GM18868 (cell line): ENCODE measurements around the gene SYT1.

Source experiments
- ATAC-seq: cut with Tn5 transposase; IDR thresholded peaks from one replicate; pipeline ENCODE4 v1.9.1; 2021; ENCODE audit warnings: mild to moderate bottlenecking, moderate library complexity; ENCODE audit not compliant: unreplicated experiment

SYT1 gene

DNA sequence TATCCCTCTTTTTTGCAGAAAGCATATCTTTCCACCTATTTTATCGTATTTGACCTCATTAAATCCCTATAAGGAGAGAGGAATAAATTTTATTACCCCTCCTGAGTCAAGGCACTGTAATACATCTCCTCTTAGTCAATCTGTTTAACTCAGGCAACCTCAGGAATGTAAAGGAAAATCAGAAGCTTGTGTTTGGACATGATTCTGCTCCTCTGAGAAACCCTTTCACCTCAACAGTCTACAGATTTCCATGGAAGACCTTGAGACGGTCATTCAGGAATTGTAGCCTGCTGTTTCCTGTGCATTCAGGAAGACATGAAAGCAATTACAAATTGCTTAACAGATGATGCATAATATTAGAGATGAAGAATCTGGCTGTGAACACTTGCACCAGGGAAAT lies 465.4 kb downstream of the SYT1 start:
- no peak for ATAC-seq

DNA sequence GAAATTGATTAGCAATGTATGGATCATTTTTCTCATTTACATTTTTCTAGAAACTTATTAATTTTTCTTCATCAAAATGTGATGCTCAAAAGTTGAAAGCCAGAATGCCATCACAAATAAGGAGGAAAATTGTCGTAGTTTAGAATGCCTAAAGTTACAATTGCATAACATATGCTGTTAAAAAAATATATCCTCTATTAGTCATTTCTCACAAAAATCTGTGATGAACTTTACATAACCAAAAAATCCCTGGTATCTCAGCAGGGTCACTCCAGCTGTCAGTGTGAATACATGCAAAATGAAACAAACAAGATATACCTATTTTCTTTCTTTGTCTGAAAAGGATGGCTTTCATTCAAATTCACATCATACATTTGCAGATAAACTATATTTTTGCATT lies 467.3 kb downstream of the SYT1 start:
- no peak for ATAC-seq

DNA sequence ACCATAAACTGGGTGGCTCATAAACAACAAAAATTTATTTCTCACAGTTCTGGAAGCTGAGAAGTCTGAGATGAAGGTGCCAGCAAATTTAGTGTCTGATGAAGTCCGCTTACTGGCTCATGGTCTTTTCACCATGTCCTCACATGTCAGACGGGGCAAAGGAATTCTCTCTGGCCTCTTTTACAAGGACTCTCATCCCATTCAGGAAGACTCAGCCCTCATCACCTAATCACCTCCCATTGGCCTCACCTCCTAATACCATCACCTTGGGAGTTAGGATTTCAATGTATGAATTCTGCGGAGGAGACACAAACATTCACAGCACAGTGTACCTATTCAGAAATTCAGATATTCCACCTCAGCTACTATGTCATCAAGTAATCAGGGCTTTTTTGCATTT lies 468.6 kb downstream of the SYT1 start:
- no peak for ATAC-seq

DNA sequence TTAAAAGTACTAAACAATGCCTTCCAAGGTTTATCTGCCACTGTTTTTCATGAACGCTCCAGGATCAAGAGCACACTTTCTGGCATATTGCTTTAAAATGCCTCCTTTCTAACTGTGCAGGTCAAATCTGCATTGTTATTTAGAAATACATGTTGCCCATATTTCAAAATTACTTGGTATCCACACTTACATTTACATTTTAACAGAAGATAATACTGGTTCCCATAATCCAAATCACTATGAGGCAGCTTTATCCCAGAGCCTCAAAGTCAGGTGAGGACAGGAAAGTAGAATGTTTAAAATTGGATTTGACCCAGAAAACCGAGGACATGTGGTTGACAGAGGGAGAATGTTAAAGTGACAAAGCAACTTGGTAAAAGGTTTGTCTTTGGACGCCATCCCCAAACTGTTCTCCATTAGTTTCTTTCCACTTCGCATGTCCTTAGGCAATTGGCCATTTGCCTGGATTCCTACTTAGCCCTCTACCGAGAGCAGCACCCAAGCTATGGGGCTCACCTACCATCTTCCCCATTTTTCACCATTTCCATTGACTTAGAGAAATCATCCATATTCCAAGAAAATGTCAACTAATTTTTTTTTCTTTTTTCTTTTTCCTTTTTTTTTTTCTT lies 473.2 kb downstream of the SYT1 start:
- no peak for ATAC-seq

DNA sequence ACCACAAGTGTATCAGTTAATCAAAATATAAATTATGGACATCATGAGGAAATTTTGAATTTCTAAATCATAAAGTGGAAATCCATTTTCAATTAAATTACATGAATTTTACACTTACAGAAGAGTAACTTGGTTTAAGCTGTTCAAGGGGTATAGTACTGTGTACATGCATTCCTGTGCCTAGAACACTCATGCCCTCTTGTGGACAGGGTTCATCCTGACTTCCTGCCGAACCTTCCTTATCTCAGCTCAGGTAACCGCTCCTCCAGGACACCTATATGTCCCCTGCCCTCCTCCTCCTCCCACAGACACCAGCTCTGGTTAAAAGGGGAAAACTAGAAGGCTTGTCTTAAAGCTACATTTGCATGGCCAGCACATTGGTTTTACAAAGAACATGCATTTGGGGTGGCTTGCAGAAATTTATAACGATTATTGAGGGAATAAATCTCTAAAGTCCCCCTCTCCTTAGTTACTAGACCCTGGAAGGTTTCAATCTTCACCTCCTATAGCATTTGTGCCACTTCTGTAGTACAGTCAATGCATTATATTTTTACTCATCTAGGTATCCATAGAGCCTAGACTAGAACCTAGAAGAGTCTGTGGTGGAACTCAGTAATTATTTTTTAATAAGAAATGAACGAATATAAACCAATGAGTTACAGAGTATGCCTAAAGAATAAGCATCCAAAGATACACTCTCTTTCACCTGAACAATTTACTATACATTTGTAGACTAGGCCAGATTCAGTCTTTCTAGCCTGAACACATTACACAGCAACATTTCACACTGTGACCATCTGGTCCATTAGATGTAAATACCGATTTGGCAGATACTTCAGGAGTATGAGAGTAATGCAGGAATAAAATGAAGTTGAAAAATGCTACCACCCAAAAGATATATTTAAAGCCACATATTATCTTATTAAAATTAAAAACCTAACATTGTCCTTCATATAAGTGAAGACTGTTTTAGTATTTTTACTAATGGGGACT lies 480.6 kb downstream of the SYT1 start:
- peak; percentile 66 for ATAC-seq

DNA sequence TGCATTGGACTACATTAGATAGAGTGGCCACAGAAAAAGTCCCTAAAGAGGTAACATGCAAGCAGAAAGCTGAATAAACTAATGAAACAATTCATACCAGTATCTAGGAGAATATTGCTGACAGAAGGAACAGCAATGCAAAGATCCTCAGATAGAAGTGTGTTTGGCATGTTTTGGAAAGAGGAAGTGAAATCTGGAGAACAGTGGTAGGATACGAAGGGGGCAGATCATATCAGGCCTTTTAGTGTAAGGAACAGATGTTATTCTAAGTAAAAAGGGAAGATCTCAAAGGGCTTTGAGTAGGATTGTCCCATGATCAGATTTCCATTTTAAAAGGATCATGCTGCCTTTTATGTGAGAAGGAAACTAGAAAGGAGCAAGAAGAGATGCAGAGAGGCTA lies 483.3 kb downstream of the SYT1 start:
- ATAC-seq: no peak

DNA sequence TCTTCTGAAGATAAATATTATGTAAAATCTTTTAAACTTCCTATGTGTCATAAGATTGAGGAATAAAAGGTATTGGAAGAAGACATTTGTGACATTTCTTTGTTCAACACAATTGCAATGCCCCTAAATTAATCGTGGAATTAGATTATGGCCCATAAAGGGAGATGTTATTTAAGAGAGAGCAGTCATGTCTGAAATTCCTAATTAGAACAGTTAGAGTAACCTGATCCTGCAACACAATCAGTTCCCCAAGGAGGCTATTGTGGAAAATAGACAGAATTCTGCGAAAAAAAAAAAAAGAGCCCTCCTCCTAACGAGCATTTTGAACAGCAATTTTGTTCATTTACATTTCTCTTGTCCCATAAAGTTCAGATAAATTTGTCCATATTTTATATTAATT lies 486.7 kb downstream of the SYT1 start:
- no peak for ATAC-seq

DNA sequence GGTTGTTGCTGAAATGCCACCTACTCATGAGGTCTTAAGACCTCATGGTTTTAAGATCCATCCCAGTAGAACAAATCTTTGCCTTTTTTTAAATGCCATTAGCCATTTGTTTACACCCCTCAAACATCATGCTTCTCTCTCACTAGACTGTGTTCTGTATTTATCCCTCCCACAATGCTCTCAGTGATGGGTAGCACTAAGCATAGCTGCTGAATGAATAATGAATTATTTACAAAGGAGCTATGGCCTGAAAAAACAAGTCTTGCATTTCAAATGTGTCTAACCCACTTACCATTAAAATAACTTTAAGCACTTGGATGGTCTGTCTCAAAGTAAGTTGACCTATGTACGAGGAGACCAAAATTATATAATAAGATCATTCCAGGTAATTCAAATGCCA lies 491.6 kb downstream of the SYT1 start:
- no peak for ATAC-seq

DNA sequence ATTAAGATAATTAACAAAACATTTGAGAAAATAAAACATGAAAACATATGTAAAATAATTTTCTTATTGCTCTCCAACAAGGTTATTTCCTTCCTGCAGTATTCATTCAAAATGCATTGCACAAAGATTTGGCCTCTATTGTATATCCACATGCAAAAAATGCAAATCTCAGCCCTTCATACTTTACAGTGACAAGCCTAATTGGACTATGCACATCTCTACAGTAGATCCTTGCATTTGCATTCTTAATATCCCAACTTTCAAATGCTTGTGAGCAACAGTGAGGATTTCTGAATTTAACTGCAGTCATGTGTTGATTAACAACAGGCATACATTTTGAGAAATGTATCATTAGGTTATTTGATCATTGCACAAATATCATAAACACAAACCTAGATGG lies 492.5 kb downstream of the SYT1 start:
- no peak for ATAC-seq

DNA sequence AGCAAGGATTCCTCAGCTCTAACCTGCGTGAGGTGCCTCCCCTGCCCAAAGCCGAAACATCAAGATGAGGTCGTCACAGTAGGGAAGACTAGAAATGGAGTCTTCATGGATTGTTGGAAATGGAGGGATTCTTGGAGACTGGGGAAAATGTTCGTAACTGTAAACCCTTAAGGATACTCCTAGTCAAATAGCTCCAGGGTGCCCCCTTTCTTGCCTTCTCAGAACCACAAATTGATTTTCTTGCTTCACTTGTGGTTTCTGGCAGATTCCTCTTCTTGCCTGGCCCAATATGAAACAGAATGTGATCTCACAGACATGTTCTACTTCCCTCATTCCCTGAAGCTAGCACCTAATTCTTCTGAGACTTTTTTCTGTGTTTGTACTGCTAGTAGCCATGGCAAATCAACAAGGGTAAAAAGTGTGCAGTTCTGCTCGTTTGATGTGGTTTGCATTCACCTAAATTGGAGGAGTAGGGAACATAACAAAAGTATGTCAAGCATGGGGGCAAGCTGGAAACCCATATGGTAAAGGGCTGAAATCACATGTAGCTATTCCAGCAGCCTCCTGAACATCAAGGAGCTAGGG lies 494.2 kb downstream of the SYT1 start:
- ATAC-seq: no peak

DNA sequence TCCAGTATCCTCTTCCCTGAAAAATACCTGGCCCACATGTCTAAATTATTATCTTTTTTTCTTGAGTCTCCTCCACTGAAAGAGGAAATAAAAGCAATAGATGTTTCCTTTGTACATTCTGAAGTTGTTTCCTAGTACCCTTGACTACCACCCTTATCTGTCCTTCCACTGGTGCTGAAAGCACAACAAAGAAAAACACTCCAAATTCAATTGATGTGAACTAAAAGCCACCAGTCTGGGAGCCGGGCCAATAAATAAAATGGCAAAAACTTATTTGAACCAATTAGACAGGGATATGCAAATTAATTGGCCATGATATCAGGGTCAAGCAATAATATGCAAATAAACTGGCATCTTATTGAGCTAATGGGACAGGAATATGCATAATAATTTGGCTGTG lies 495.7 kb downstream of the SYT1 start:
- no peak for ATAC-seq

DNA sequence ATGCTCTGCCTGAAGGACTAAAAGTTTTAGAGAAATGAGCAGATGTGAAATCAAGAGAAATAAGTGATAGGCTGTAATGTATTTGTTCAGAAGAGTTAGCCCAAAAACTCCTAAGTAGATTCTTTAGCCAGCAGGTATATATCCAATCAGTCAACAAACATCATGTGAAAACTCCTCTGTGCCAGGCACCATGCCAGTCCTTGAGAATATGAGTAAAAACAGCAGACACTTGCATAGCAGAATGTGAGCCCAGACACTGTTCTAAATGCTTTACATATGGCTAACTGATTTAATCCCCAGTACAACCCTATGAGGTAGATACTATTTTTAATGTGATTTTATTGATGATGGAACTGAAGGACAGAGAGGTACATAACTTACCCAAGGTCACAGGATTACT lies 496.4 kb downstream of the SYT1 start:
- no peak for ATAC-seq

DNA sequence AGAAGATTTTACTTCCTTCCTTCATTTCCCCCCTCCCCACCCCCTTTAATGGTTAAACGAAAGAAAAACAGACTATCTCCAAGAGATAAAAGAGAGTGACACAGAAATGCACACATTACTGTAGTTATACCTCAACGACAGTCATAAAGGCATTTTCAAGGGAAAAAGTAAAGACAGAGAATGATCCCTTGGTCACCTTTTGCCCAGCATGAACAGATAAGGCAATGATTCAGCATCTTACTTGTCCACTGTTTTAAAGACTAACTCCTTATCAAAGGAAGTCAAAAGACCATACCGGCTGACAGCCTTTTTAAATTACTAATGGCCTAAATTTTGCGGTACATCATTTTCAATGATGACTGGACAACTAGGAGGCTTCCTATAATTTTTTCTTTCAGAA lies 499.6 kb downstream of the SYT1 start:
- ATAC-seq: no peak

DNA sequence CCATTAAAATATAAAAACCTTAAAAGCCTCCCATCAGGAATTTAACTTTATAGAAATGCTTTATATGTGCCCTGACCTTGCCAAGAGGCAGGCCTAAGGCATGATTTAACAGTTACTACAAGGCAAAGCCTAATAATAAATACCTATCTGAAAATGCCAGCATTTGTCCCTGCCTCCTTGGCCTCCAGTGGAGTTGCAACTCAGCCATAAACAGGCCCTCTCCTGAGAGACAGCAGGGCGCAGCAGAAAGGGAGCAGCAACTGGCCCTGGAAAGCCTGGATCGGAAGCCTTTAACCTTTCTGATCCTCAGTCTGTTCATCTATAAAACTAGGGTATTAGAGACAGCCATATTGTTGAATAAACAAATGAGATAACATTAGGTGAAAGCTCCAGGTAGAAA lies 501.8 kb downstream of the SYT1 start:
- ATAC-seq: no peak

DNA sequence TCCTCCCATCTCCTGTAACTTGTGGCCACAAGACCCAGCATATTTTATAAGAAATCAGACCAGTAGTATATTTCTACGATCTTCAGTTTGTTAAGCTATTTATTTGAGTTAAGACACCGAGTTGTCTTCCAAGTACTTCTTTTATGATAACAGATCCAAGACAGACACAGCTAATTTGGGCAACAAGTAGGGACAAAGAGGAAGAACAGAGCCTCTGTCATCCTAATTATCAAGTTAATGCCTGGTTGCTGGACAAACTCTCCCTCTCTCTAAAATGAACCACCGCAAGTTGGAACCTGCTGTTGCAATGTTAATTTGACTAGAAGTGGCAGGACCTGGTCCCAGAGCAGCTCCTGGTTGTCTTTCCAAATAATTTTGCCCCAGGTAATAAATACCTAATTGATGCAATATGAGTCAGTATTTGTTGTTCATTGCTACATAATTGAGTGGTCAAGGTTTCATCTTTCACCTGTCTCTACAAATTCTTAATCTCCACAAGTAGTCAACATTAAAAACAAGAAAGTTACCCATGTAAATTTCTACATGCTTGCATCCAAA lies 502.5 kb downstream of the SYT1 start:
- ATAC-seq: no peak

DNA sequence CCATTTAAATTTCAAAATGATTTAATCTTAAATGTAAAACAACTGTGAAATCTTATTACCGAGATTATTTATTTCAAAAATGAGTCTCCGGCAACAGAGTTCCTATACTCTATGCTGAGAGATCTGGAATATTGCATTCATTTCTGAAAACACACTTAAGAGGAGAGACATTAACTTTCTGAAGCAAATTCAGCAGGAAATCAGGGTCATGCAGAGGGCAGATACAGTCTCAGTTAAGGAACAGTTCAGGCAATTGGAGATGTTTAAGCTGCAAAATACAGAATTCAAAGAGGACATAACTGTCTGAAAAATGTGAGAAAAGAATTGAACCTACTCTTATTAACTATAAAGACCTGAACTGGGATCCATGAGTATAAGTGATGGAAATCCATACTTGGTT lies 505.4 kb downstream of the SYT1 start:
- ATAC-seq: no peak

DNA sequence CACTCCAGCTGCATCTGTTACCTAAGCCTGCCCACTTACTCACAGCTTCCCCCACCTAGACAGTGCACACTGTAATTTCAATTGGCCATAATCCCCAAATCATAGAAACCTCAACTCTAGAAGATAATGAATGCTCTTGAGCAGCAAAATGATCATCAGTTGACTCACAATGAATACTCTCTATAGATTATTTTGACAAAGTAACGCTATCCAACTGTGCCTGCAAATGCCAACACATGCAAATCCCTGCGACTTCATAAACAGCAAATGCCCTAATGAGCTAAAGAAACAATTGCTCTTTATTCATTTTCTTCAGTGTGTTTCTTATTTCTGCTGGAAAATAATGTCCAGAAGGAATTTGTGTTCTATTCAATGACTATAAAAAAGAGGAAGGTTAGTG lies 506.7 kb downstream of the SYT1 start:
- no peak for ATAC-seq

DNA sequence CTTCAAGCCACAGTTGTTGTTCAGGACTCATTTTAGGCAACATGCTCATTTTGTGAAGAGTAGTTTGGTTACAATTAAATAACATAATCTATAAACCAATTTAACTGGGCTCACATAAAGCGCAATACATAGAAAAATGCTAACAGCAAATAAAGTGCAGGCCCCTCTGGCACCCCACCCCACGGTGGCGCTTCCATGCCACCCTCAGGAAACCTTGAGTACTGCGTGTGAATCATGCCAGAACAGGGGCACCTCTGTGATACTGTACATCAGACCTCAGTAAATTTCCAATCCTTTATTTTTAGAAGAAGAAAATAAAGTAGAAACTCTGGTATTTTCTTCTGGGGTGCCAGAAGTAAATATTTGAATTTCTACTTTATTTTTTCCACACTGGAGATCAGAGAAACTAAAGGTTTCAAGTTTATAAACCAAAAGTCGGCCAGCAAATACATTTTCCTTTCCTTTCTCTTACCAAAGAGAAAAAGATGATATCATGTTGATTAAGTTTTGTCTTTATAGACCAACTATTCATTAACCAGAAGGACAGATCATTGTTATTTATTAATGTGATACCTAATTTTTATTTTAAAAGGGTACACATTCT lies 509.4 kb downstream of the SYT1 start:
- ATAC-seq: peak; percentile 91

DNA sequence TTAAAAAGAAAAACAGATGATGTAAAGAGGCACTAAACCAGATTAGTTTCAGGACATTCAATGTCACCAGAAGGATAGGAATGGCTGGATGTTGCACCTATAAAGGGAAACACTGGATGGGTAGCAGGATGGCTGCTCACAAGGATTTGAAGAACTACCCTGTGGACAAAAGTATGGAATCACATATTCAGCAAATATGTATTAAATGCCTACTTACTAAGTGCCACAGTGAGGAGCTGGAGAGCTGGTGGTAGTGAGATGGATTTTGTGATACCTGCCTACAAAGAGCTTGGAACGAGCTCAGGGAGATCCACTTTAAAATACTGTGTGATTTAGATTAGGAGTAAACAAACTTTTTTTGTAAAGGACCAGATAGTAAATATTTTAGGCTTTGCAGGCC lies 510.0 kb downstream of the SYT1 start:
- ATAC-seq: no peak

DNA sequence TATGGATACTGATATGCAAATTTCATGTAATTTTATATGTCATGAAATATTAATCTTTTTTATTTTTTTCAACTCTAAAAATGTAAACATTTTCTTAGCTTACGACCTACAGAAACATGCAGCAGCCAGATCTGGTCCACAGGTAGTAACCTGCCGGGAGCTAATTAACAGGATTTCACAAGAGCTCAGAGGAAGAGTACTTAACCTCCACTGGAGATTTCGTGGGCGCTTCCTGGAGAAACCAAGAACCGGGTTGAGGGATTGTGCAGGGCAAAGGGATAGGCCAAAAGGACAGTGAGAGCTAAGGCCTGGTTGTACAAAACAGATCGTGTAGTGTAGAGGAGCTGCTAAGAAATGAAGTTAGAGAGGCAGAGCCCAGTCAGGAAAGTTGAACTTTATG lies 510.5 kb downstream of the SYT1 start:
- no peak for ATAC-seq

DNA sequence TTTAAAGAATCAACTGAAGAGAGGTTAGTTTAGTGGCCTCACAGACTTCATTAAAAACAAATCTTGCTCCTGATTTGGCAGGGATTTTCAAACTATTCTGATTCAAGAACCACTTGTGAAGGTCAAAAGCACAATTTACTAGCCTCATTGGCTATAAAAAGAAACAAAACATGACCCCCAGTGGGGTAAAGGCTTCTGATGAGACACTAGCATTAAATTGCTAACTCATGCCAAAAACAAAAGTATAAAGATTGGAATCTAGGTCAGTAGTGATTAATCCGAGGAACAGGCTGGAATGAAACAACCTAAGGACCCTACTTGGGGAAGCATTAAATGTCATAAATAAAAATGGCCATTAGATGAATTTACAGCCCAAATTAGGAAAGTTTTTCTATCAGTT lies 513.9 kb downstream of the SYT1 start:
- no peak for ATAC-seq
